GM18502 (cell line): ENCODE data around the gene GRIP1.

Source experiments
- ATAC-seq: cut with Tn5 transposase; IDR thresholded peaks from one replicate; pipeline ENCODE4 v1.9.1; 2021; ENCODE audit warnings: mild to moderate bottlenecking; ENCODE audit not compliant: unreplicated experiment, poor library complexity

GRIP1 gene, protein sequence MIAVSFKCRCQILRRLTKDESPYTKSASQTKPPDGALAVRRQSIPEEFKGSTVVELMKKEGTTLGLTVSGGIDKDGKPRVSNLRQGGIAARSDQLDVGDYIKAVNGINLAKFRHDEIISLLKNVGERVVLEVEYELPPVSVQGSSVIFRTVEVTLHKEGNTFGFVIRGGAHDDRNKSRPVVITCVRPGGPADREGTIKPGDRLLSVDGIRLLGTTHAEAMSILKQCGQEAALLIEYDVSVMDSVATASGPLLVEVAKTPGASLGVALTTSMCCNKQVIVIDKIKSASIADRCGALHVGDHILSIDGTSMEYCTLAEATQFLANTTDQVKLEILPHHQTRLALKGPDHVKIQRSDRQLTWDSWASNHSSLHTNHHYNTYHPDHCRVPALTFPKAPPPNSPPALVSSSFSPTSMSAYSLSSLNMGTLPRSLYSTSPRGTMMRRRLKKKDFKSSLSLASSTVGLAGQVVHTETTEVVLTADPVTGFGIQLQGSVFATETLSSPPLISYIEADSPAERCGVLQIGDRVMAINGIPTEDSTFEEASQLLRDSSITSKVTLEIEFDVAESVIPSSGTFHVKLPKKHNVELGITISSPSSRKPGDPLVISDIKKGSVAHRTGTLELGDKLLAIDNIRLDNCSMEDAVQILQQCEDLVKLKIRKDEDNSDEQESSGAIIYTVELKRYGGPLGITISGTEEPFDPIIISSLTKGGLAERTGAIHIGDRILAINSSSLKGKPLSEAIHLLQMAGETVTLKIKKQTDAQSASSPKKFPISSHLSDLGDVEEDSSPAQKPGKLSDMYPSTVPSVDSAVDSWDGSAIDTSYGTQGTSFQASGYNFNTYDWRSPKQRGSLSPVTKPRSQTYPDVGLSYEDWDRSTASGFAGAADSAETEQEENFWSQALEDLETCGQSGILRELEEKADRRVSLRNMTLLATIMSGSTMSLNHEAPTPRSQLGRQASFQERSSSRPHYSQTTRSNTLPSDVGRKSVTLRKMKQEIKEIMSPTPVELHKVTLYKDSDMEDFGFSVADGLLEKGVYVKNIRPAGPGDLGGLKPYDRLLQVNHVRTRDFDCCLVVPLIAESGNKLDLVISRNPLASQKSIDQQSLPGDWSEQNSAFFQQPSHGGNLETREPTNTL

GRCh38 chr12:66678338-66679275 lies at the start of gene GRIP1:
Gene GRIP1 (minus strand): TSS chr12:66679076. CDS start chr12:66678904, 172 bp downstream.
- no peak for ATAC-seq

DNA sequence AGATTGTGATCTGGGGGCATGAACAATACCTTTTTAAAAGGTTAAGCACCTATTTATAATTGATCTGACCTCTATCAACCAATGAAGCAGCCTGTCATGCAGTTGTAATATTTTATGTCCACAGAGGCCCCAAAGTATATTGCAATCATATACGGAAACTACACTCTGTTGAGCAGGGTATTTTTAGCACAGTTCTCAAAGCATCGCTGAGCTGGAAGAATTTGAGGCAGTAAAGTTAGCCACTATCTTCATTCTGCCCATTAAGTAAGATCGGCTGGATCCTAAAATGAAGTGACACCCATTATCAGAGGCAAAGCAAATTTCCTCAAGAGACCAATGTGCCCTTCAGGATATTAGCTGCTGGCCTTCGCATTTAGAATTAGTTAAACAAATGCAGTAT lies 47.7 kb upstream of the GRIP1 start:
- ATAC-seq, result no peak

DNA sequence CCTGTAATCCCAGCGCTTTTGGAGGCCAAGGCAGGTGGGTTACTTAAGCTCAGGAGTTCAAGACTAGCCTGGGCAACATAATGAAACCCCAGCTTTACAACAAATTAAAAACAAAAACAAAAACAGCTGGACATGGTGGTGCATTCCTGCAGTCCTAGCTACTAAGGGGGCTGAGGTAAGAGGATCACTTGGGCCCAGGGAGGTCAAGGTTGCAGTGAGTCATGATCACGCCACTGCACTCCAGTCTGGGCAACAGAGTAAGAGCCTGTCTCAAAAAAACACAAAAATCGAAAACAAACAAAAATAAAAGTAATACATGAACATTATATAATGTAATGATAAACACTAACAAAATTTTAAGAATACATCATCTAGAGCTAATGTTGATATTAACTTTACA lies 46.2 kb upstream of the GRIP1 start:
- no peak for ATAC-seq

DNA sequence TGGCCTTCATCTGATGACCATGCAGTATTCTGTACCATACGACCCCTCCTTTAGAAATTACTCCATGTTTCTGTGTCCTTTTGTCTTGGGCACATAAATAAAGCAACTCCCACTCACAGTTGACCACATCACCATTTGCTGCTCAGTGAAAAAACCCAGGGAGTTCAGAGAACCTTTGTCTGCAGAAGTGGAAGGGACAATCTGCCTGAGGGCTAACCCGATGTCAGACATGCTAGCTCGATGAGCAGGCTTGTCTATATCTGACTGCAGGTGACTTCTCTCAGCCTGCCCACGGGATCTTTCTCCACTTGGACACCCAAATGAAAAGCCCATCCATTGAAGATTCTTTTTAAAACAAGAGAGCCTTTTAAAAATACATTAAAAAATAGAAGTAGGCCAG lies 45.7 kb upstream of the GRIP1 start:
- no peak for ATAC-seq

GRCh38 chr12:66724026-66724425 lies 45.1 kb upstream of the GRIP1 start:
- ATAC-seq, result no peak

GRCh38 chr12:66719862-66720261 lies 41.0 kb upstream of the GRIP1 start:
- ATAC-seq, result no peak

DNA sequence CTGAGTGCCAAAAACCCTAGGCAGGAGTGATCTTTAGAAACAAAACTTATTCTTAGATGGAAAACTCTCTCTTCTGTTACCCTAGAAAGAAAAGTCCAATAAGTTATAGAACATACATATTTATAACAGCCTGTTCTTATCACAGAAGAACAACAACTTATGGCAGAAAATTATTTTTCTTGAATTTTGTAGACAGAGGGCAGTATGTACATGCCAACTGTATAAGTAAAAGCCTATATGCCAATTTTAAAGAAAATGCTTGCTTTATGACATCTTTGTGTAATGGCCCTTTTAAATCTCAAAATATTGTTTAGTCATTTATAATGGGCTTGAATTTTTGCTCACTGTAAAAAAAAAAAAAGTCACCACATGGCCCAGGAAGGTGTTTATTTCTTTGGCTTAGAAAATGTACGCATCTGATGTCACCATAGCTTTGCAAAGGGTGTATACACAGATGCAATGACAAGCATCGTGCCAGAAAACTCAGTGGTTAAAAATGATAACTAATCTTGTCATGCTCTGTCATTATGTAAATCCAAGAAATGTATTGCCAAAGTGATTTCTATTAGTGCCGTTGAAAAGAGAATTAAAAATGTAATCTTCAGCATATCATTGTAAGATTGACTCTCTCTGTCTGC lies 38.3 kb upstream of the GRIP1 start:
- ATAC-seq, result no peak

- no peak for ATAC-seq
These were observed 37.6 kb upstream of the GRIP1 start for GRCh38 chr12:66716522-66716921.

DNA sequence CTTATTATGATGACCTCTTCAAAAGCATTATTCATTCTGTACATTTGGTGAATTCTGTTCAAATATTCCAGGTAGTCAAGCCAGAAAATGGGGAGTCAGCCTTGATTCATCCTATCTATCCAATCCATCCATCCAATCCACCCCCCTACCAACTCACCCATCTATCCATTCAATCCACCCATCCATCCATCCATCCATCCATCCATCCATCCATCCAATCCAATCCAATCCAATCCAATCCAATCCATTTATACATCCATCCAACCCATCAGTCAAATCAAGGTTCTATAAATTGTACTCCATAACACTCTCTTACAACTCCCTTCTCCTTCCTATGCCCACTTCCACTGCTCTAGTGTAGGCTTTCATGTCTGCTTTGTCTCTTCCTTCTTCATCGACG lies 35.8 kb upstream of the GRIP1 start:
- no peak for ATAC-seq

DNA sequence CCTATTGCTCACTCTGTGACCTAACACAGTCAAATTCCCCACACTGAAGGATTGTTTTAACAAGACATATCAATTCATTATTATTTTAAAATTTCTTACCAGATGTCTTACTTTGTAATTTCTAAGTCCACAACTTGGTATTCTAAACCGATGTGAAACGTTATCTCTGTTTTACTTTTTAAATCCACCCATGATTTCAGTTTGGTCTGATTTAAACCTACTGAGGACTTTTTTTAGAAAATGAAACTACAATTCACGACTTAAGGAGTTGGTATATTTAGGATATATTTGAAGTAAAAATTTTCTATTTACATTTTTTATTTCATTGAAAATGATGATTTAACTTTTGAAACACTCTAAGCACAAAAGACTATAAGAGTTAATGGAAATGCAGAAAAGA lies 35.1 kb upstream of the GRIP1 start:
- peak; percentile 62 for ATAC-seq

DNA sequence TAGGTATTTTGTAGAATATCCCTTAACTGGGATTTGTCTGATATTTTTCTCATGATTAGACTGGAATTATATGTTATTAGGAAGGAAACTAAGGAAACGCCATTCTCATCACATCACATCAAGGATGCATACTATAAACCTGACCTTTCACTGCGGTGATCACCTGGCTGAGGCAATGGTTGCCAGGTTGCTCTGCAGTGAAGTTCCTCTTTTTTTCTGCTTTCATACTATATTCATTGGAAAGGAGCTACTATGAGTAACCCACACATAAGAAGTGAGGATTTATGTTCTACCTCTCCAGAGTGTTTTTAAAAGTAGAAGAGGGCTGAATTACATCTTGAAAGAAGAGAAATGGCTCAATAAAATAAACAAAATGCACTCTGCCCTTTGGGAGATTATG lies 31.0 kb upstream of the GRIP1 start:
- ATAC-seq, result peak; percentile 60

- ATAC-seq, result no peak
These were observed 30.5 kb upstream of the GRIP1 start for GRCh38 chr12:66709457-66709773.

DNA sequence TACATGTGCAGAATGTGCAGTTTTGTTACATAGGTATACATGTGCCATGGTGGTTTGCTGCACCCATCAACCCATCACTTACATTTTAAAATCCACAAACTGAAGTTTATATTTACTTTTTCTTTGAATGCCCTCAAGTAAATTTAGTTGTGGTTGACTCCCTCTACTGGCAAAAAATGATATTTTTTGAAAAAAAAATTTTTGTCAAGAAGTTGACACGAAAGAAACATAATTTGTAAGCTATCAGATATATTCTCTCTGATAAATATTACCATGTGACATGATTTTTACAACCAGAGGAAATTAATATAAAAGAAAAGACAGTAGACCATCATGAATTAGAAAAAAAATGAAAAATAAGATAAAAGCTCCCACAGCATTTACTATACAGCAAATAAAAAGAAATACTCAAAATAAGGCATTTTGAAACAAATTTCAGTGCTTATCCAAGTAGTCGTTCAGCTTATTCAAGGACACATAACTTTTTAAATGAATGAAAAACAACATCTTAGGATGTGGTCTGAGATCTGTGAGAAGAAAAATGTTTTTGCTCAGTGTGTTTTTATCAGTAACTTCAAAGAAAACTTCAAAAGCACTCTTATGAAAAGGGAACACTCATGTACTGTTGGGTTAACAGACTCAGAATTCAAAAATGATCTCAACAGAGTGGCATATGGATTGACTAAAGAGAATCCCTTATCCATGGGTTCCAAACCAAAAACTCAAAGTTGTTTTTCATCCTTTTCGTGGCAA lies 30.0 kb upstream of the GRIP1 start:
- no peak for ATAC-seq

DNA sequence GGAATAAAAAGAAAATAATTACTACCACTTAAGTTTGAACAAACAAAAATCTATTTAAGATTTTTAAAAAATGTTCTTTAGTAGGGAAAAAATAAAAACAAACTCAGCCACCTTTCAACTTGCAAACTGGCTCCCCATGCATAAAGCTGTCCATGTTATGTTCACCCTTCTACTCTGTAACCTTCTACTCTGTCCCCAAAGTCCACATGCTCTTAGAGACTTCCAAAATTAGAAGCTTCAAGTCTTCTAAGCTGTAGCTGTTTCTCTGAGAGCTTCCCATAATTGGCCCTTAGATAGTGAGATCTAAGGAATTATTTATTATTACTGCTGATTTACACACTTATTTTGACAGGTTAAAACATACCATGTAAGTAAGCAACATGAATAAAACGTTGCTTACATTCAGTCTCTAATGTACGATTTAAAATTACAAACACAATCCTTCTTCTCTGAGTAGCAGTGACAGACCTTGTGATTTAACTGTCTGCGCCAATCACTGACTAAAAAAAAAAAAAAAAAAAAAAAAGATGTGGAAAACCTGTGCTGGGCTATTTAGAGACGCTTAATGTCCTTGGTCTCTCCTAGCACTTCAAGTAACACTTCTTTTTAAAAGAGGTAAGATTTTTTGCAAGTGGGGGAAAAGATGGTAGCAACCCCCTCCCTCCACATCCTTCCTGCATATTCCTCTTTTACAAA lies 28.3 kb upstream of the GRIP1 start:
- ATAC-seq, result no peak

DNA sequence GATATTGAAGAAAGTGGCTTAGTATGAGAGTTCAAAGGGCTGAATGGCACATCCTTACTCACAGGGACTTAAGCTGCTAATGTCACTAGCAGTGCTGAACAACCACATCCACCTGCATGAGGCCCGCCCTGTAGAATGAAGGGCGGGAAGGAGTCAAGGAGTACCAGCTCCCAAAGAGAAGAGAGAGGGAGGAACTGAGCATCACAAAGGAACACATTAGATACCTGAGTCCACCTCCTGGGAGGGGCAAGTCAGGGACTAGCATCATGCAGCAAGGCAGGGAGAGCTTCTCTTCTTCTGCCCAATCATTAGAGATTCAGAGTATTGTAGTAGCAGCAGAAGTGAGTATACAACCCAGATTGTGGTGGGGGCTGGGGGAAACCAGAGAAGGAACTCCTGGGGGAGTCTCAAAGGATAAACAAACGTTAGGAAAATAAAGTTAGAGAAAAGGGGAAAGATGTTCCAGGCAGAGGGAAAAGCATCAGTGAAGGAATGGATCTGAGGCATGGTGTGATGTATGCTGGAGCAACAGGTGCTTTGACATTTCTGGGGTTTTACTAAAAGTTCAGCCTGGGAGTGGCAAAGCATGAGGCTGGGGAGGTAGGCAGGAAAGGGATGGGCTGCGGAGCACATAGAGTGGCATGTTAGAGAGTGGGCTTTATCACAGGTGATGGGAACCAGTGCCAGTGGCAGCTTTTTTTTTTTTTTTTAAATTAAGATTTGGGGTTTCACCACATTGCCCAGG lies 21.0 kb upstream of the GRIP1 start:
- ATAC-seq, result no peak

DNA sequence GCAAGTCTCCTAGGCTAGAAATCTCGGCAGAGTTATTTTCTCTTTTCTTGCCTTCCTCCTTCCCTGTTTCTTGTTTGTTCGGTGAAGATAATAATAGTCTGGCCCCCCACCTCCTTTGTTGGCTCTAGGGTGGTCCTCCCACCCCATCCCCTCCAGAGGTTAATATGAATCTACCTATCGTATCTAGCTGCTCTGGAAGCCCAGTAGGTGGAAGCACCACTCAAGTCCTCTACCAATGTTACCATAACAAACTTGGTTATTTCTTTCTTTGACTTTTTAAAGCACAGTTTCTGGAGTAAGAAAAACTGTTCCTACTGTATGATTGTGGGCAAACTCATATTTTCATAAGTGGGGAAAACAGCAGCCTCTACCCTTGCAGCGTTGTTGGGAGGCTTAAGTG lies 19.7 kb upstream of the GRIP1 start:
- ATAC-seq, result no peak

- ATAC-seq, result peak; percentile 60
These were observed 18.5 kb upstream of the GRIP1 start for GRCh38 chr12:66697404-66697803.
